PC-9 (cell line): ENCODE data around the gene CERKL.

Experiments
- EZH2 ChIP-seq: fragments of 200-600 bp; sonication (generic); IDR thresholded peaks from 2 replicates; pipeline ENCODE4 v1.8.0; 2017; ENCODE audit warnings: antibody characterized with exemption, low read depth
- TF ChIP-seq, protein P1 (sequence below): fragments of 200-600 bp; sonication (generic); conservative IDR thresholded peaks from 2 replicates; pipeline ENCODE4 v1.6.1; 2017; ENCODE audit warnings: mixed run types, antibody characterized with exemption, mild to moderate bottlenecking, moderate library complexity

DNA sequence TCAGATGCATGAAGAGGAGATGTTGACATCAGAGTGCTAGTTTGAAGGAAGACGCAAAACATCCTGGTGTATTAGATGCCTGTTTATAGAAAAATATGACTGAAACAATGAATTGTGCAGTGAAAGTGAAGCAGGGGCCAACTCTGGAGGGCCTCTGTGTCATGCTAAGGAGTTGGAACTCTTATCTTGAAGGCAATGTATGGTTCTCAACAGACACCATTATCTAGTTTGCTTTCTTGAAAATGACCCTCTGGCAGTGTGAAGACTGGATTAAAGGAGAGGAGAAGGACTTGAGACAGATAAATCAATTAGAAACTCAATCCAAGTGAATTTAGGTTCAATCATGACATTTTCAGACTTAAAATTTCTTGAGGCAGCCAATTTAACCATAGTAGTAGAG is 136.7 kb downstream of the CERKL start:
- TF ChIP-seq, protein P1, sequence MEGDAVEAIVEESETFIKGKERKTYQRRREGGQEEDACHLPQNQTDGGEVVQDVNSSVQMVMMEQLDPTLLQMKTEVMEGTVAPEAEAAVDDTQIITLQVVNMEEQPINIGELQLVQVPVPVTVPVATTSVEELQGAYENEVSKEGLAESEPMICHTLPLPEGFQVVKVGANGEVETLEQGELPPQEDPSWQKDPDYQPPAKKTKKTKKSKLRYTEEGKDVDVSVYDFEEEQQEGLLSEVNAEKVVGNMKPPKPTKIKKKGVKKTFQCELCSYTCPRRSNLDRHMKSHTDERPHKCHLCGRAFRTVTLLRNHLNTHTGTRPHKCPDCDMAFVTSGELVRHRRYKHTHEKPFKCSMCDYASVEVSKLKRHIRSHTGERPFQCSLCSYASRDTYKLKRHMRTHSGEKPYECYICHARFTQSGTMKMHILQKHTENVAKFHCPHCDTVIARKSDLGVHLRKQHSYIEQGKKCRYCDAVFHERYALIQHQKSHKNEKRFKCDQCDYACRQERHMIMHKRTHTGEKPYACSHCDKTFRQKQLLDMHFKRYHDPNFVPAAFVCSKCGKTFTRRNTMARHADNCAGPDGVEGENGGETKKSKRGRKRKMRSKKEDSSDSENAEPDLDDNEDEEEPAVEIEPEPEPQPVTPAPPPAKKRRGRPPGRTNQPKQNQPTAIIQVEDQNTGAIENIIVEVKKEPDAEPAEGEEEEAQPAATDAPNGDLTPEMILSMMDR, result no peak
- TF ChIP-seq EZH2, result no peak
